Trophoblast cell (in vitro differentiated cells and primary cell): ENCODE results near the gene RALGAPA2.

Source experiments
- DNase-seq, 2 donors: peaks; one replicate each; pipeline ENCODE4 v3.0.0-alpha.2; 2016
- H2AFZ ChIP-seq: 2 replicates; pipeline ENCODE4 v1.6.1; 2013; ENCODE audit warnings: low read length, moderate library complexity, mild to moderate bottlenecking; ENCODE audit not compliant: insufficient read depth, poor library complexity
- H2AK5ac ChIP-seq: 2 replicates; pipeline ENCODE4 v1.6.1; 2013; ENCODE audit warnings: mild to moderate bottlenecking, low read length
- H2BK120ac ChIP-seq: 2 replicates; pipeline ENCODE4 v1.6.1; 2013; ENCODE audit warnings: low read length, mild to moderate bottlenecking, moderate library complexity; ENCODE audit not compliant: insufficient read depth, poor library complexity
- H2BK12ac ChIP-seq: 2 replicates; pipeline ENCODE4 v1.6.1; 2013; ENCODE audit warnings: mild to moderate bottlenecking, low read length, moderate library complexity
- H2BK5ac ChIP-seq: 2 replicates; pipeline ENCODE4 v1.6.1; 2013; ENCODE audit warnings: low read length, low read depth, moderate library complexity, mild to moderate bottlenecking; ENCODE audit not compliant: poor library complexity
- H3K14ac ChIP-seq: 2 replicates; pipeline ENCODE4 v1.6.1; 2013; ENCODE audit warnings: mild to moderate bottlenecking, low read length
- H3K18ac ChIP-seq: 2 replicates; pipeline ENCODE4 v1.6.1; 2013; ENCODE audit warnings: mild to moderate bottlenecking, low read length
- H3K23ac ChIP-seq: 2 replicates; pipeline ENCODE4 v1.6.1; 2013; ENCODE audit warnings: low read length
- H3K27ac ChIP-seq: 2 replicates; pipeline ENCODE4 v1.5.1; 2013; ENCODE audit warnings: low read depth, mild to moderate bottlenecking, inconsistent platforms, low read length, moderate library complexity
- H3K27me3 ChIP-seq: 2 replicates; pipeline ENCODE4 v1.6.1; 2013; ENCODE audit warnings: inconsistent platforms, mild to moderate bottlenecking, low read length, moderate library complexity; ENCODE audit not compliant: insufficient read depth
- H3K36me3 ChIP-seq, 2 experiments: 1 replicate in 1 of 2; 2 replicates in 1 of 2; pipeline ENCODE4 v1.6.1; 2013; ENCODE audit warnings: low read length in 2 of 2, mild to moderate bottlenecking in 2 of 2, moderate library complexity in 1 of 2; ENCODE audit not compliant: insufficient read depth in 2 of 2, control insufficient read depth in 1 of 2
- H3K4ac ChIP-seq: 2 replicates; pipeline ENCODE4 v1.6.1; 2013; ENCODE audit warnings: low read depth, mild to moderate bottlenecking, low read length, moderate library complexity
- H3K4me1 ChIP-seq, 2 experiments: 1 replicate in 1 of 2; 2 replicates in 1 of 2; pipeline ENCODE4 v1.6.1; 2013; ENCODE audit warnings: low read length in 2 of 2, mild to moderate bottlenecking in 2 of 2, moderate library complexity in 1 of 2; ENCODE audit not compliant: insufficient read depth in 2 of 2, control insufficient read depth in 1 of 2
- H3K4me2 ChIP-seq: 2 replicates; pipeline ENCODE4 v1.6.1; 2013; ENCODE audit warnings: inconsistent platforms, mild to moderate bottlenecking, low read length, moderate library complexity
- H3K4me3 ChIP-seq: 2 replicates; pipeline ENCODE4 v1.5.1; 2013; ENCODE audit warnings: mild to moderate bottlenecking, low read depth, low read length, inconsistent platforms
- H3K79me1 ChIP-seq: one replicate; pipeline ENCODE4 v1.6.1; 2013; ENCODE audit warnings: low read length
- H3K79me2 ChIP-seq: 2 replicates; pipeline ENCODE4 v1.6.1; 2013; ENCODE audit warnings: low read length, mild to moderate bottlenecking; ENCODE audit not compliant: control insufficient read depth, insufficient read depth, poor library complexity
- H3K9ac ChIP-seq: 2 replicates; pipeline ENCODE4 v1.6.1; 2013; ENCODE audit warnings: mild to moderate bottlenecking, low read length
- H3K9me3 ChIP-seq: 2 replicates; pipeline ENCODE4 v1.6.1; 2013; ENCODE audit warnings: low read depth, mild to moderate bottlenecking, control low read depth, inconsistent platforms, low read length; ENCODE audit not compliant: insufficient read depth
- H4K12ac ChIP-seq: 2 replicates; pipeline ENCODE4 v1.6.1; 2013; ENCODE audit warnings: low read depth, mild to moderate bottlenecking, low read length, moderate library complexity
- H4K8ac ChIP-seq: 2 replicates; pipeline ENCODE4 v1.6.1; 2013; ENCODE audit warnings: low read depth, mild to moderate bottlenecking, low read length, moderate library complexity
- H4K91ac ChIP-seq: one replicate; pipeline ENCODE4 v1.6.1; 2013; ENCODE audit warnings: low read depth, mild to moderate bottlenecking, low read length, moderate library complexity
- WGBS: extraction: QIAGEN DNeasy Blood & Tissue Kit; methylation state at CpG from one replicate; pipeline ENCODE4 v1.1.7; 2013; ENCODE audit warnings: missing lambda C conversion rate; ENCODE audit not compliant: insufficient read length, insufficient coverage; ENCODE audit errors: extremely low coverage; 5-methylcytosine and 5-hydroxymethylcytosine counted together

Gene RALGAPA2

GRCh38 chr20:20426655-20426907 lies 285.9 kb downstream of the RALGAPA2 start:
- no peak overlapping the region for H4K12ac ChIP-seq
- H2AFZ ChIP-seq, result no peak overlapping the region
- DNase-seq, result no peak
- H3K36me3 ChIP-seq, result no peaks in the 10 kb centered on the region
- H3K9me3 ChIP-seq, result no peaks in the 10 kb centered on the region
- no peak overlapping the region for H3K4me2 ChIP-seq
- WGBS, result no CpG with 5 or more reads among the region's 4 CpGs
- H3K27me3 ChIP-seq, result no peaks in the 10 kb centered on the region
- no peak overlapping the region for H3K23ac ChIP-seq
- no peak overlapping the region for H3K27ac ChIP-seq
- H3K79me2 ChIP-seq, result no peaks in the 10 kb centered on the region
- H3K18ac ChIP-seq, result no peak overlapping the region
- no peaks in the 10 kb centered on the region for H3K79me1 ChIP-seq
- no peak overlapping the region for H2BK120ac ChIP-seq
- H4K8ac ChIP-seq, result no peak overlapping the region
- no peaks in the 10 kb centered on the region for H3K4me1 ChIP-seq
- no peak overlapping the region for H2BK5ac ChIP-seq
- H3K4me3 ChIP-seq, result no peak overlapping the region
- H2BK12ac ChIP-seq, result no peak overlapping the region
- H3K14ac ChIP-seq, result no peak overlapping the region
- no peak overlapping the region for H4K91ac ChIP-seq
- no peak overlapping the region for H3K4ac ChIP-seq
- H3K9ac ChIP-seq, result no peak overlapping the region
- no peak overlapping the region for H2AK5ac ChIP-seq

- Histone ChIP-seq H3K79me2 (no peaks in the 10 kb centered on the region), H3K9ac (no peak overlapping the region), H4K12ac (no peak overlapping the region), H3K4me2 (no peak overlapping the region), H4K91ac (no peak overlapping the region), H3K23ac (no peak overlapping the region), H3K27me3 (no peaks in the 10 kb centered on the region), H3K4ac (no peak overlapping the region), H2BK5ac (no peak overlapping the region), H4K8ac (no peak overlapping the region), H3K36me3 (no peaks in the 10 kb centered on the region), H2AFZ (no peak overlapping the region), H3K79me1 (no peaks in the 10 kb centered on the region), H3K4me1 (no peaks in the 10 kb centered on the region), H2BK120ac (no peak overlapping the region), H3K27ac (no peak overlapping the region), H3K18ac (no peak overlapping the region), H2BK12ac (no peak overlapping the region), H2AK5ac (no peak overlapping the region), H3K4me3 (no peak overlapping the region), H3K14ac (no peak overlapping the region), H3K9me3 (no peaks in the 10 kb centered on the region)
- WGBS, result no CpG with 5 or more reads among the region's 5 CpGs
- no peak for DNase-seq
Measured at GRCh38 chr20:20425823-20426654, 286.4 kb downstream of the RALGAPA2 start.

- Histone ChIP-seq H2AFZ (no peak overlapping the region), H3K14ac (no peak overlapping the region), H4K91ac (no peak overlapping the region), H3K27me3 (no peaks in the 10 kb centered on the region), H3K23ac (no peak overlapping the region), H3K4me3 (no peak overlapping the region), H3K36me3 (no peaks in the 10 kb centered on the region), H2BK12ac (no peak overlapping the region), H3K18ac (no peak overlapping the region), H2BK120ac (no peak overlapping the region), H2BK5ac (no peak overlapping the region), H3K9ac (no peak overlapping the region), H3K4ac (no peak overlapping the region), H4K8ac (no peak overlapping the region), H3K4me2 (no peak overlapping the region), H4K12ac (no peak overlapping the region), H3K9me3 (no peaks in the 10 kb centered on the region), H3K4me1 (no peaks in the 10 kb centered on the region), H3K79me1 (no peaks in the 10 kb centered on the region), H3K27ac (no peak overlapping the region), H3K79me2 (no peaks in the 10 kb centered on the region), H2AK5ac (no peak overlapping the region)
- DNase-seq, result no peak
- WGBS, result no CpG with 5 or more reads among the region's 1 CpG
Measured at GRCh38 chr20:20423117-20423516, 289.3 kb downstream of the RALGAPA2 start.

GRCh38 chr20:20417876-20418676 lies 294.4 kb downstream of the RALGAPA2 start:
- Histone ChIP-seq H2BK5ac (no peak overlapping the region), H3K4me3 (no peak overlapping the region), H3K79me1 (no peaks in the 10 kb centered on the region), H3K9me3 (no peaks in the 10 kb centered on the region), H3K4me1 (no peaks in the 10 kb centered on the region), H4K12ac (no peak overlapping the region), H2BK120ac (no peak overlapping the region), H3K27ac (no peak overlapping the region), H4K8ac (no peak overlapping the region), H2BK12ac (no peak overlapping the region), H3K14ac (no peak overlapping the region), H4K91ac (no peak overlapping the region), H2AK5ac (no peak overlapping the region), H3K79me2 (no peaks in the 10 kb centered on the region), H3K4me2 (no peak overlapping the region), H3K27me3 (no peaks in the 10 kb centered on the region), H3K9ac (no peak overlapping the region), H3K18ac (no peak overlapping the region), H3K4ac (no peak overlapping the region), H2AFZ (no peak overlapping the region), H3K23ac (no peak overlapping the region), H3K36me3 (no peaks in the 10 kb centered on the region)
- no peak for DNase-seq
- no CpG with 5 or more reads among the region's 8 CpGs for WGBS
